Stomach (tissue), 9 donors: Measurements from ENCODE around the gene ADCY5. TPM values are rescaled to one million over a fixed set of nuclear protein-coding genes. Genes with fewer than 3 reads are reported as not detected.

Experiments
- DNase-seq, 2 donors: peaks; one replicate each; pipeline versions ENCODE4 v3.0.0 to v3.0.0-alpha.2; 2013 to 2019
- H3K27ac ChIP-seq, 5 donors: fragments of 200-600 bp in 4 of 5; sonication (generic) in 4 of 5; one replicate each; pipeline ENCODE4 v1.5.1; 2013 to 2019; ENCODE audit warnings: mild to moderate bottlenecking in 1 of 5, moderate library complexity in 1 of 5
- H3K27me3 ChIP-seq, 3 donors: fragments of 200-600 bp; sonication (generic); one replicate each; pipeline ENCODE4 v1.5.1; 2017 to 2019; ENCODE audit warnings: mixed run types in 1 of 3
- H3K36me3 ChIP-seq, 4 donors: fragments of 200-600 bp; sonication (generic); 1 replicate in 3 of 4; 2 replicates in 1 of 4; pipeline ENCODE4 v1.5.1; 2016 to 2019
- H3K4me1 ChIP-seq, 4 donors: fragments of 200-600 bp; sonication (generic); one replicate each; pipeline ENCODE4 v1.5.1; 2016 to 2019
- H3K4me3 ChIP-seq, 4 donors: fragments of 200-600 bp; sonication (generic) in 3 of 4; one replicate each; pipeline ENCODE4 v1.5.1; 2016 to 2019; ENCODE audit warnings: mild to moderate bottlenecking in 1 of 4
- H3K9me3 ChIP-seq, 4 donors: fragments of 200-600 bp; sonication (generic); one replicate each; pipeline ENCODE4 v1.5.1; 2016 to 2019
- CTCF ChIP-seq, 7 experiments: fragments of 450-650 bp in 4 of 7; fragments of 200-600 bp in 3 of 7; sonication (generic) in 3 of 7; IDR thresholded peaks; one replicate each; pipeline ENCODE4 v1.5.1; 2016 to 2019; ENCODE audit warnings: antibody characterized with exemption in 7 of 7, control low read depth in 2 of 7, mild to moderate bottlenecking in 1 of 7
- EP300 ChIP-seq: sonication (generic); formaldehyde crosslinking; IDR thresholded peaks from one replicate; pipeline ENCODE4 v1.6.1; 2017; ENCODE audit warnings: antibody characterized with exemption
- POLR2A ChIP-seq, 4 donors: fragments of 450-650 bp; IDR thresholded peaks; one replicate each; pipeline ENCODE4 v1.6.1; 2016; ENCODE audit warnings: antibody characterized with exemption in 4 of 4, control low read depth in 2 of 4, mild to moderate bottlenecking in 1 of 4, moderate library complexity in 1 of 4
- POLR2AphosphoS5 ChIP-seq, 3 donors: sonication (generic); formaldehyde crosslinking; IDR thresholded peaks; one replicate each; pipeline ENCODE4 v1.6.1; 2016; ENCODE audit warnings: antibody characterized with exemption in 3 of 3
- WGBS, 5 donors: extraction: QIAGEN DNeasy Blood & Tissue Kit in 3 of 5; methylation state at CpG; one replicate each; pipeline versions ENCODE4 v1.1.5 to v1.1.7; 2013 to 2018; 5-methylcytosine and 5-hydroxymethylcytosine counted together
- intact Hi-C: fragments of 100-400 bp; cut with DNase I; formaldehyde crosslinking; loops from one replicate; pipeline ENCODE4 v1.15.1; 2023; ENCODE audit warnings: low total_unique reads
- polyA plus RNA-seq, 3 donors: library from polyadenylated mRNA; stranded (reverse); fragments of 200-250 nt; gene quantifications; one replicate each; pipeline ENCODE4 v1.2.3, GENCODE V29; 2013
- total RNA-seq, 5 donors: library from RNA; depleted of rRNA; stranded (reverse); fragments of >200 nt; gene quantifications; one replicate each; pipeline versions ENCODE4 v1.1.0 to v1.2.3, GENCODE V29; 2014 to 2016
- donor health status: healthy with polysubstance abuse.
- donor health status: Bipolar disorder and iron deficiency.
- donor health status: healthy.

ADCY5 gene
- total and polyA plus RNA-seq, 8 donors, result 1.8 to 79.9 (median 16.3) TPM

- H3K27ac ChIP-seq, result peak overlapping the region in 4 of 5 donors; percentile 41 to 89 (median 56)
- H3K36me3 ChIP-seq, result no peaks in the 10 kb centered on the region
- no peak overlapping the region for H3K4me3 ChIP-seq
- peaks cover 0 to 5% (median 0%) of the 10 kb centered on the region in 3 donors for H3K27me3 ChIP-seq
- no peak for DNase-seq
- no peaks in the 10 kb centered on the region for H3K9me3 ChIP-seq
- TF ChIP-seq POLR2AphosphoS5 (IDR thresholded peaks at IDR 0.05) (no peak), EP300 (no peak), CTCF (IDR thresholded peaks at IDR 0.05) (no peak), POLR2A (IDR thresholded peaks at IDR 0.05) (no peak)
- intact Hi-C loops, result no loop called here
- peaks cover 0 to 78% (median 46%) of the 10 kb centered on the region in 4 donors for H3K4me1 ChIP-seq
- WGBS, 5 donors, result 49 to 70% (median 65%) methylated on average over 5 of the region's 5 CpGs
Observed at GRCh38 chr3:123394391-123395020, 54.4 kb downstream of the ADCY5 start.

- 66 to 81% (median 67%) methylated on average over 4 of the region's 4 CpGs for WGBS, 5 donors
- DNase-seq, result no peak
- Histone ChIP-seq H3K27me3 (peaks cover 0 to 5% (median 0%) of the 10 kb centered on the region in 3 donors), H3K36me3 (no peaks in the 10 kb centered on the region), H3K4me1 (peaks cover 0 to 80% (median 46%) of the 10 kb centered on the region in 4 donors), H3K27ac (peak overlapping the region in 4 of 5 donors; percentile 39 to 89 (median 80)), H3K4me3 (no peak overlapping the region), H3K9me3 (no peaks in the 10 kb centered on the region)
- TF ChIP-seq CTCF (IDR thresholded peaks at IDR 0.05), result no peak
- TF ChIP-seq EP300, result no peak
- TF ChIP-seq POLR2A (IDR thresholded peaks at IDR 0.05), result no peak
- TF ChIP-seq POLR2AphosphoS5 (IDR thresholded peaks at IDR 0.05), result no peak
- intact Hi-C loops, result no loop called here
Observed at GRCh38 chr3:123392871-123393620, 55.8 kb downstream of the ADCY5 start.

- Histone ChIP-seq H3K4me1 (peaks cover 0 to 80% (median 39%) of the 10 kb centered on the region in 4 donors), H3K9me3 (no peaks in the 10 kb centered on the region), H3K27me3 (peaks cover 0 to 5% (median 0%) of the 10 kb centered on the region in 3 donors), H3K27ac (peak overlapping the region in 4 of 5 donors; percentile 39 to 89 (median 80)), H3K4me3 (no peak overlapping the region), H3K36me3 (no peaks in the 10 kb centered on the region)
- intact Hi-C loops, result no loop called here
- TF ChIP-seq POLR2AphosphoS5 (IDR thresholded peaks at IDR 0.05), result no peak
- no peak for TF ChIP-seq EP300
- TF ChIP-seq POLR2A (IDR thresholded peaks at IDR 0.05), result no peak
- TF ChIP-seq CTCF (IDR thresholded peaks at IDR 0.05), result no peak
- 57 to 81% (median 75%) methylated on average over 5 of the region's 5 CpGs for WGBS, 5 donors
- DNase-seq, result no peak
Observed at GRCh38 chr3:123392368-123392767, 56.5 kb downstream of the ADCY5 start.

- H3K4me1 ChIP-seq, result peaks cover 0 to 87% (median 37%) of the 10 kb centered on the region in 4 donors
- H3K27me3 ChIP-seq, result peaks cover 0 to under 1% (median 0%) of the 10 kb centered on the region in 3 donors
- no peaks in the 10 kb centered on the region for H3K36me3 ChIP-seq
- H3K27ac ChIP-seq, result peak overlapping the region in 4 of 5 donors; percentile 76 to 89 (median 80)
- intact Hi-C loops, result no loop called here
- H3K4me3 ChIP-seq, result no peak overlapping the region
- no peaks in the 10 kb centered on the region for H3K9me3 ChIP-seq
- DNase-seq, result no peak
- 60 to 79% (median 77%) methylated on average over 9 to 10 of the region's 10 CpGs for WGBS, 5 donors
- TF ChIP-seq CTCF (IDR thresholded peaks at IDR 0.05) (no peak), POLR2AphosphoS5 (IDR thresholded peaks at IDR 0.05) (no peak), EP300 (no peak), POLR2A (IDR thresholded peaks at IDR 0.05) (no peak)
Observed at GRCh38 chr3:123390865-123391600, 57.9 kb downstream of the ADCY5 start.
